ENCODE data around the gene ACTA2.
"Not testable (repeated sequence)": the region's sequence is repeated elsewhere in the genome, so short reads cannot be mapped to it uniquely, and the experiment has no call there.

Gene ACTA2

GRCh38 chr10:88949912-88950837 is 2.4 kb downstream of the ACTA2 start:
- no peak for DNase-seq (ENCODE audit: low read depth)

- DNase-seq (ENCODE audit: low read depth), result no peak
Observed at GRCh38 chr10:88949051-88949450, 3.5 kb downstream of the ACTA2 start.

- DNase-seq (ENCODE audit: low read depth), result no peak
Observed at GRCh38 chr10:88946965-88947590, 5.5 kb downstream of the ACTA2 start.

- DNase-seq (ENCODE audit: low read depth), result no peak
Observed at GRCh38 chr10:88946200-88946599, 6.4 kb downstream of the ACTA2 start.

GRCh38 chr10:88944813-88945212 is 7.8 kb downstream of the ACTA2 start:
- DNase-seq (ENCODE audit: low read depth), result no peak

GRCh38 chr10:88943778-88944177 is 8.8 kb downstream of the ACTA2 start:
- no peak for DNase-seq (ENCODE audit: low read depth)

- no peak for DNase-seq (ENCODE audit: low read depth)
Observed at GRCh38 chr10:88941026-88941425, 11.5 kb downstream of the ACTA2 start.

- no peak for DNase-seq (ENCODE audit: low read depth)
Observed at GRCh38 chr10:88938938-88939337, 13.6 kb downstream of the ACTA2 start.

GRCh38 chr10:88938039-88938438 is 14.5 kb downstream of the ACTA2 start:
- no peak for DNase-seq (ENCODE audit: low read depth)

- DNase-seq (ENCODE audit: low read depth), result no peak
Observed at GRCh38 chr10:88936656-88937055, 15.9 kb downstream of the ACTA2 start.

GRCh38 chr10:88934900-88935672 is 17.5 kb downstream of the ACTA2 start:
- DNase-seq (ENCODE audit: low read depth), result peak; percentile 30

- no peak for DNase-seq (ENCODE audit: low read depth)
Observed at GRCh38 chr10:88933564-88933963, 19.0 kb downstream of the ACTA2 start.

- DNase-seq (ENCODE audit: low read depth), result peak; percentile 65
Observed at GRCh38 chr10:88932539-88933256, 19.9 kb downstream of the ACTA2 start.

- not testable (repeated sequence) for DNase-seq (ENCODE audit: low read depth)
Observed at GRCh38 chr10:88932029-88932428, 20.5 kb downstream of the ACTA2 start.

GRCh38 chr10:88931548-88931947 is 21.0 kb downstream of the ACTA2 start:
- no peak for DNase-seq (ENCODE audit: low read depth)

- DNase-seq (ENCODE audit: low read depth), result no peak
Observed at GRCh38 chr10:88928254-88928653, 24.3 kb downstream of the ACTA2 start.

- no peak for DNase-seq (ENCODE audit: low read depth)
Observed at GRCh38 chr10:88927416-88927690, 25.2 kb downstream of the ACTA2 start.

- DNase-seq (ENCODE audit: low read depth), result peak; percentile 91
Observed at GRCh38 chr10:88926566-88927415, 25.8 kb downstream of the ACTA2 start.

- DNase-seq (ENCODE audit: low read depth), result no peak
Observed at GRCh38 chr10:88923520-88923919, 29.1 kb downstream of the ACTA2 start.

- no peak for DNase-seq (ENCODE audit: low read depth)
Observed at GRCh38 chr10:88922041-88922440, 30.5 kb downstream of the ACTA2 start.

- DNase-seq (ENCODE audit: low read depth), result no peak
Observed at GRCh38 chr10:88920986-88921593, 31.5 kb downstream of the ACTA2 start.
